IMR-90 (cell line): ENCODE data around the gene GABBR2. TPM values are rescaled to one million over a fixed set of nuclear protein-coding genes. Genes with fewer than 3 reads are reported as not detected.

Experiments
- ATAC-seq: fragments of 200-7000 bp; cut with Tn5 transposase; 2 replicates; pipeline ENCODE4 v1.9.1; 2020; ENCODE audit warnings: low read depth, mild to moderate bottlenecking, moderate library complexity
- BruUV-seq: library from RNA; stranded (reverse); fragments of 400-500 nt; replicated peaks from 2 replicates; lab custom pipeline; 2021; lab: Mats Ljungman, UMichigan
- CTCF ChIA-PET: fragments of 300-600 bp; formaldehyde crosslinking; extraction: SDS; loops from one replicate; lab custom pipeline; 2021; ENCODE audit warnings: antibody characterized with exemption; lab: Yijun Ruan, JAX
- POLR2A ChIA-PET: fragments of 300-600 bp; sonication (Branson Sonifier 250); formaldehyde crosslinking; loops from one replicate; lab custom pipeline; 2022; ENCODE audit warnings: antibody characterized with exemption; ENCODE audit not compliant: unreplicated experiment; lab: Charles Lee
- DNase-seq: peaks from one replicate; pipeline ENCODE4 v3.0.0; 2013
- H2AFZ ChIP-seq: replicated peaks from 2 replicates; pipeline ENCODE3; 2013; ENCODE audit warnings: low read length, mild to moderate bottlenecking; ENCODE audit not compliant: poor library complexity
- H2AK5ac ChIP-seq: 2 replicates; pipeline ENCODE4 v1.6.1; 2013; ENCODE audit warnings: low read depth, low read length, inconsistent platforms
- H2AK9ac ChIP-seq: replicated peaks from 2 replicates; pipeline ENCODE3; 2013; ENCODE audit warnings: mild to moderate bottlenecking, low read depth, low read length, moderate library complexity; ENCODE audit not compliant: poor library complexity
- H2BK120ac ChIP-seq: 2 replicates; pipeline ENCODE4 v1.6.1; 2013; ENCODE audit warnings: low read depth, low read length, inconsistent platforms
- H2BK15ac ChIP-seq: 3 replicates; pipeline ENCODE4 v1.6.1; 2013; ENCODE audit warnings: low read depth, low read length, inconsistent platforms
- H2BK20ac ChIP-seq: 2 replicates; pipeline ENCODE4 v1.6.1; 2013; ENCODE audit warnings: low read depth, mild to moderate bottlenecking, inconsistent platforms, low read length, moderate library complexity
- H2BK5ac ChIP-seq: 2 replicates; pipeline ENCODE4 v1.6.1; 2013; ENCODE audit warnings: mild to moderate bottlenecking, low read depth, low read length, inconsistent platforms; ENCODE audit not compliant: poor library complexity, severe bottlenecking
- H3K14ac ChIP-seq: replicated peaks from 2 replicates; pipeline ENCODE4 v1.6.1; 2013; ENCODE audit warnings: low read depth, low read length, inconsistent platforms
- H3K18ac ChIP-seq: 2 replicates; pipeline ENCODE4 v1.6.1; 2013; ENCODE audit warnings: low read depth, low read length, control low read depth
- H3K23ac ChIP-seq: 2 replicates; pipeline ENCODE4 v1.6.1; 2013; ENCODE audit warnings: low read depth, low read length, inconsistent platforms
- H3K27ac ChIP-seq: 2 replicates; pipeline ENCODE4 v1.5.1; 2013; ENCODE audit warnings: mild to moderate bottlenecking, control low read depth, low read length; ENCODE audit not compliant: insufficient read depth
- H3K27me3 ChIP-seq: 2 replicates; pipeline ENCODE4 v1.6.1; 2013; ENCODE audit warnings: low read length; ENCODE audit not compliant: control insufficient read depth, insufficient read depth
- H3K36me3 ChIP-seq: 2 replicates; pipeline ENCODE4 v1.6.1; 2013; ENCODE audit warnings: low read length, mixed read lengths; ENCODE audit not compliant: control insufficient read depth, insufficient read depth
- H3K4ac ChIP-seq: 2 replicates; pipeline ENCODE4 v1.6.1; 2013; ENCODE audit warnings: low read depth, low read length, inconsistent platforms
- H3K4me1 ChIP-seq: 2 replicates; pipeline ENCODE4 v1.6.1; 2013; ENCODE audit warnings: low read length, mixed read lengths; ENCODE audit not compliant: control insufficient read depth, insufficient read depth
- H3K4me2 ChIP-seq: 2 replicates; pipeline ENCODE4 v1.6.1; 2013; ENCODE audit warnings: low read depth, mild to moderate bottlenecking, control low read depth, low read length, moderate library complexity
- H3K4me3 ChIP-seq: 2 replicates; pipeline ENCODE4 v1.5.1; 2013; ENCODE audit warnings: low read depth, mild to moderate bottlenecking, control low read depth, low read length, moderate library complexity; ENCODE audit not compliant: insufficient read depth
- H3K56ac ChIP-seq: 2 replicates; pipeline ENCODE4 v1.6.1; 2013; ENCODE audit warnings: low read length, inconsistent platforms; ENCODE audit not compliant: insufficient read depth; ENCODE audit errors: extremely low read depth
- H3K79me1 ChIP-seq, 2 experiments: 2 replicates each; pipeline ENCODE4 v1.6.1; 2013; ENCODE audit warnings: low read length in 2 of 2, inconsistent platforms in 1 of 2, low read depth in 1 of 2
- H3K9ac ChIP-seq: 2 replicates; pipeline ENCODE4 v1.6.1; 2013; ENCODE audit warnings: low read depth, low read length, control low read depth
- H3K9me1 ChIP-seq: 2 replicates; pipeline ENCODE4 v1.6.1; 2013; ENCODE audit warnings: low read length, inconsistent platforms; ENCODE audit not compliant: insufficient read depth
- H3K9me3 ChIP-seq: 2 replicates; pipeline ENCODE4 v1.6.1; 2013; ENCODE audit warnings: low read length; ENCODE audit not compliant: control insufficient read depth, insufficient read depth
- H4K20me1 ChIP-seq: 2 replicates; pipeline ENCODE4 v1.6.1; 2013; ENCODE audit warnings: low read length, inconsistent platforms; ENCODE audit not compliant: insufficient read depth
- H4K5ac ChIP-seq: 2 replicates; pipeline ENCODE4 v1.6.1; 2013; ENCODE audit warnings: mild to moderate bottlenecking, low read depth, low read length, control low read depth
- H4K8ac ChIP-seq, 2 experiments: 2 replicates each; pipeline ENCODE4 v1.6.1; 2013; ENCODE audit warnings: low read depth in 2 of 2, low read length in 2 of 2, control low read depth in 1 of 2, inconsistent platforms in 1 of 2
- H4K91ac ChIP-seq: 2 replicates; pipeline ENCODE4 v1.6.1; 2013; ENCODE audit warnings: low read depth, low read length, inconsistent platforms; ENCODE audit not compliant: insufficient read depth
- CEBPB ChIP-seq: IDR thresholded peaks from 2 replicates; pipeline ENCODE4 v1.6.1; 2012; ENCODE audit warnings: low read depth, low read length, improper control_type of control experiment
- CHD1 ChIP-seq: IDR thresholded peaks from 2 replicates; pipeline ENCODE4 v1.6.1; 2012; ENCODE audit warnings: low read depth, low read length, improper control_type of control experiment
- ELK1 ChIP-seq: fragments of 150-350 bp; IDR thresholded peaks from 2 replicates; pipeline ENCODE4 v1.6.1; 2016; ENCODE audit warnings: low read depth, mild to moderate bottlenecking, low read length, moderate library complexity, borderline replicate concordance
- FOS ChIP-seq: fragments of 150-350 bp; IDR thresholded peaks from 2 replicates; pipeline ENCODE4 v1.6.1; 2016; ENCODE audit warnings: low read depth, low read length
- MAFK ChIP-seq: IDR thresholded peaks from 2 replicates; pipeline ENCODE4 v1.6.1; 2012; ENCODE audit warnings: low read depth, low read length, improper control_type of control experiment
- MAZ ChIP-seq: IDR thresholded peaks from 2 replicates; pipeline ENCODE4 v1.6.1; 2012; ENCODE audit warnings: low read depth, mild to moderate bottlenecking, low read length, improper control_type of control experiment, moderate library complexity, borderline replicate concordance
- MXI1 ChIP-seq: IDR thresholded peaks from 2 replicates; pipeline ENCODE4 v1.6.1; 2012; ENCODE audit warnings: low read depth, mild to moderate bottlenecking, low read length, moderate library complexity, borderline replicate concordance
- RCOR1 ChIP-seq: IDR thresholded peaks from 2 replicates; pipeline ENCODE4 v1.6.1; 2012; ENCODE audit warnings: mild to moderate bottlenecking, low read length, improper control_type of control experiment; ENCODE audit not compliant: insufficient replicate concordance
- RFX5 ChIP-seq: IDR thresholded peaks from 2 replicates; pipeline ENCODE4 v1.8.0; 2012; ENCODE audit warnings: low read depth, mild to moderate bottlenecking, low read length, moderate library complexity
- USF2 ChIP-seq: fragments of 150-350 bp; IDR thresholded peaks from 2 replicates; pipeline ENCODE4 v1.6.1; 2017; ENCODE audit warnings: mild to moderate bottlenecking, antibody characterized with exemption, low read length, low read depth
- WGBS, 2 experiments: methylation state at CpG; one replicate each; pipeline versions ENCODE4 v1.1.5 to v1.1.7; 2013; ENCODE audit warnings: missing lambda C conversion rate in 2 of 2; ENCODE audit not compliant: insufficient read length in 1 of 2; ENCODE audit errors: extremely low coverage in 2 of 2; 5-methylcytosine and 5-hydroxymethylcytosine counted together
- dilution Hi-C: fragments of 300-500 bp; cut with HindIII; formaldehyde crosslinking; loops from one replicate; pipeline ENCODE4 v1.14.3; 2018; ENCODE audit warnings: low sequenced_read_pairs; ENCODE audit not compliant: unreplicated experiment
- in situ Hi-C: fragments of 300-500 bp; cut with MboI; formaldehyde crosslinking; loops from 3 replicates; pipeline ENCODE4 v1.14.3; 2019; ENCODE audit warnings: low sequenced_read_pairs, inconsistent platforms, mixed read lengths
- intact Hi-C: fragments of 100-400 bp; cut with micrococcal nuclease; formaldehyde crosslinking; loops from 2 replicates; pipeline ENCODE4 v1.10.0; 2022
- polyA plus RNA-seq, 3 experiments: library from polyadenylated mRNA; depleted of rRNA; stranded (reverse); fragments of >200 nt; gene quantifications; 2 replicates each; pipeline ENCODE4 v1.2.3, GENCODE V29; 2012; ENCODE audit warnings: low replicate concordance in 1 of 3
- total RNA-seq: library from RNA; depleted of rRNA; stranded (reverse); fragments of >200 nt; gene quantifications from 2 replicates; pipeline ENCODE4 v1.2.3, GENCODE V29; 2012

GABBR2 gene
- total and polyA plus RNA-seq, 2 of the 4 experiments (the other 2 are of a cell fraction), result 14.2 to 20.3 TPM

- Histone ChIP-seq H3K4me3 (no peak overlapping the region), H2AK9ac (peak overlapping the region; percentile 90), H3K14ac (peak overlapping the region; percentile 65), H3K27me3 (no peaks in the 10 kb centered on the region), H3K9me1 (peaks cover 40% of the 10 kb centered on the region), H3K18ac (no peak overlapping the region), H3K9ac (no peak overlapping the region), H4K5ac (peak overlapping the region; percentile 38; the same call in 1 of the 2 replicates), H2AK5ac (peak overlapping the region; percentile 88; the same call in 1 of the 2 replicates), H4K20me1 (no peaks in the 10 kb centered on the region), H3K4me2 (no peak overlapping the region), H3K56ac (no peak overlapping the region), H3K79me1 (peaks cover 32 to 68% of the 10 kb centered on the region in 2 experiments), H2BK120ac (peak overlapping the region; percentile 77), H3K23ac (peak overlapping the region; percentile 66), H3K27ac (peak overlapping the region; percentile 50), H3K4ac (peak overlapping the region; percentile 87), H2BK5ac (peak overlapping the region; percentile 83), H3K4me1 (peaks cover 41% of the 10 kb centered on the region), H2BK15ac (peak overlapping the region; percentile 71; the same call in 1 of the 3 replicates), H2BK20ac (peak overlapping the region; percentile 51), H4K8ac (peak overlapping the region; percentile 59 to 84; a peak in 3 of 4 replicates), H3K36me3 (peaks cover 7% of the 10 kb centered on the region; the same call in 1 of the 2 replicates), H3K9me3 (no peaks in the 10 kb centered on the region), H4K91ac (peak overlapping the region; percentile 57), H2AFZ (peak overlapping the region; percentile 48)
- no peak for ATAC-seq
- 59% methylated on average over 4 of the region's 9 CpGs; no CpG with 5 or more reads in 1 of the 2 experiments for WGBS, 2 experiments
- no TSS peak for BruUV-seq
- dilution Hi-C loops (no loop called here), intact Hi-C loops (no loop called here), in situ Hi-C loops (no loop called here)
- peak; percentile 77 for DNase-seq
- TF ChIP-seq MAFK (no peak), RFX5 (no peak), USF2 (no peak), MAZ (0 out of 2 replicates have a peak, but pooled peaks have one; percentile 20), ELK1 (no peak), RCOR1 (no peak), CHD1 (no peak), CEBPB (no peak), FOS (0 out of 2 replicates have a peak, but pooled peaks have one; percentile 4), MXI1 (no peak)
- ChIA-PET CTCF (interaction anchor here (0.6 kb wide), 1 partner anchor 525 kb away, joined by 3 read pairs; no protein-coding TSS in a partner anchor), POLR2A (no interaction called here)
Measured at GRCh38 chr9:98251551-98251950, 457.2 kb downstream of the GABBR2 start.
